ENCODE data around the gene TMPRSS15. TPM values are rescaled to one million over a fixed set of nuclear protein-coding genes. Genes with fewer than 3 reads are reported as not detected.

TMPRSS15 gene
- total and polyA plus RNA-seq, 7 donors = not detected

GRCh38 chr21:18356801-18357200, 46.8 kb downstream of the TMPRSS15 start:
- Histone ChIP-seq H3K27me3 (no peaks in the 10 kb centered on the region), H3K27ac (no peak overlapping the region), H3K36me3 (no peaks in the 10 kb centered on the region), H3K4me1 (no peaks in the 10 kb centered on the region), H3K9me3 (no peaks in the 10 kb centered on the region), H3K4me3 (no peak overlapping the region)
- 64 to 76% methylated on average over 2 of the region's 2 CpGs for WGBS, 2 donors
- no peak for TF ChIP-seq CTCF (IDR thresholded peaks at IDR 0.05)
- no peak for DNase-seq
- intact Hi-C loops (cut with DNase I) = no loop called here

GRCh38 chr21:18354947-18355346, 48.6 kb downstream of the TMPRSS15 start:
- WGBS, 2 donors = 88 to 93% methylated on average over 1 of the region's 1 CpG
- no peaks in the 10 kb centered on the region for H3K36me3 ChIP-seq
- H3K4me1 ChIP-seq = no peaks in the 10 kb centered on the region
- intact Hi-C loops (cut with DNase I) = no loop called here
- no peaks in the 10 kb centered on the region for H3K27me3 ChIP-seq
- DNase-seq = no peak
- H3K27ac ChIP-seq = no peak overlapping the region
- H3K9me3 ChIP-seq = no peaks in the 10 kb centered on the region
- TF ChIP-seq POLR2A (IDR thresholded peaks at IDR 0.05) (no peak), CTCF (IDR thresholded peaks at IDR 0.05) (no peak), EP300 (IDR thresholded peaks at IDR 0.05) (no peak), POLR2AphosphoS5 (IDR thresholded peaks at IDR 0.05) (no peak)
- H3K4me3 ChIP-seq = no peak overlapping the region

- TF ChIP-seq POLR2AphosphoS5 (IDR thresholded peaks at IDR 0.05) (no peak), EP300 (IDR thresholded peaks at IDR 0.05) (no peak), POLR2A (IDR thresholded peaks at IDR 0.05) (no peak), CTCF (IDR thresholded peaks at IDR 0.05) (no peak)
- no peak overlapping the region for H3K27ac ChIP-seq
- no peak overlapping the region for H3K4me3 ChIP-seq
- no peak for DNase-seq
- no peaks in the 10 kb centered on the region for H3K9me3 ChIP-seq
- H3K36me3 ChIP-seq = no peaks in the 10 kb centered on the region
- no peaks in the 10 kb centered on the region for H3K27me3 ChIP-seq
- intact Hi-C loops (cut with DNase I) = no loop called here
- WGBS, 2 donors = 60 to 75% methylated on average over 2 of the region's 2 CpGs
- H3K4me1 ChIP-seq = no peaks in the 10 kb centered on the region
Observed at GRCh38 chr21:18350216-18350615, 53.4 kb downstream of the TMPRSS15 start.

- Histone ChIP-seq H3K9me3 (no peaks in the 10 kb centered on the region), H3K36me3 (no peaks in the 10 kb centered on the region), H3K4me3 (no peak overlapping the region), H3K4me1 (no peaks in the 10 kb centered on the region), H3K27me3 (no peaks in the 10 kb centered on the region), H3K27ac (no peak overlapping the region)
- WGBS, 2 donors = 75 to 83% methylated on average over 4 of the region's 4 CpGs
- intact Hi-C loops (cut with DNase I) = no loop called here
- TF ChIP-seq POLR2AphosphoS5 (IDR thresholded peaks at IDR 0.05) = no peak
- TF ChIP-seq CTCF (IDR thresholded peaks at IDR 0.05) = no peak
- no peak for TF ChIP-seq EP300 (IDR thresholded peaks at IDR 0.05)
- TF ChIP-seq POLR2A (IDR thresholded peaks at IDR 0.05) = no peak
- no peak for DNase-seq
Observed at GRCh38 chr21:18349468-18349867, 54.1 kb downstream of the TMPRSS15 start.

GRCh38 chr21:18340387-18340942, 63.1 kb downstream of the TMPRSS15 start:
- H3K27me3 ChIP-seq = no peaks in the 10 kb centered on the region
- DNase-seq = no peak
- no peak for TF ChIP-seq CTCF (IDR thresholded peaks at IDR 0.05)
- no peak for TF ChIP-seq POLR2A (IDR thresholded peaks at IDR 0.05)
- TF ChIP-seq POLR2AphosphoS5 (IDR thresholded peaks at IDR 0.05) = no peak
- no peak for TF ChIP-seq EP300 (IDR thresholded peaks at IDR 0.05)
- intact Hi-C loops (cut with DNase I) = no loop called here
- H3K4me1 ChIP-seq = no peaks in the 10 kb centered on the region
- WGBS, 2 donors = 70 to 82% methylated on average over 4 of the region's 4 CpGs
- H3K9me3 ChIP-seq = no peaks in the 10 kb centered on the region
- H3K4me3 ChIP-seq = no peak overlapping the region
- H3K27ac ChIP-seq = no peak overlapping the region
- no peaks in the 10 kb centered on the region for H3K36me3 ChIP-seq

Measured in sigmoid colon (tissue), 7 donors.